Stimulated activated CD4-positive, alpha-beta T cell treated with anti-CD3 and anti-CD28 coated beads, Interleukin-1b, Interleukin-23, amount 100 ng/mL, for 48 hours (primary cell): ENCODE measurements around the gene DAND5.
"Not testable (repeated sequence)": the region's sequence is repeated elsewhere in the genome, so short reads cannot be mapped to it uniquely, and the experiment has no call there.

Source experiments
- DNase-seq: peaks from one replicate; pipeline ENCODE4 v3.0.0-alpha.2; 2020

DAND5 gene

GRCh38 chr19:12967907-12968306 lies 1.5 kb upstream of the DAND5 start:
- DNase-seq, result no peak

DNA sequence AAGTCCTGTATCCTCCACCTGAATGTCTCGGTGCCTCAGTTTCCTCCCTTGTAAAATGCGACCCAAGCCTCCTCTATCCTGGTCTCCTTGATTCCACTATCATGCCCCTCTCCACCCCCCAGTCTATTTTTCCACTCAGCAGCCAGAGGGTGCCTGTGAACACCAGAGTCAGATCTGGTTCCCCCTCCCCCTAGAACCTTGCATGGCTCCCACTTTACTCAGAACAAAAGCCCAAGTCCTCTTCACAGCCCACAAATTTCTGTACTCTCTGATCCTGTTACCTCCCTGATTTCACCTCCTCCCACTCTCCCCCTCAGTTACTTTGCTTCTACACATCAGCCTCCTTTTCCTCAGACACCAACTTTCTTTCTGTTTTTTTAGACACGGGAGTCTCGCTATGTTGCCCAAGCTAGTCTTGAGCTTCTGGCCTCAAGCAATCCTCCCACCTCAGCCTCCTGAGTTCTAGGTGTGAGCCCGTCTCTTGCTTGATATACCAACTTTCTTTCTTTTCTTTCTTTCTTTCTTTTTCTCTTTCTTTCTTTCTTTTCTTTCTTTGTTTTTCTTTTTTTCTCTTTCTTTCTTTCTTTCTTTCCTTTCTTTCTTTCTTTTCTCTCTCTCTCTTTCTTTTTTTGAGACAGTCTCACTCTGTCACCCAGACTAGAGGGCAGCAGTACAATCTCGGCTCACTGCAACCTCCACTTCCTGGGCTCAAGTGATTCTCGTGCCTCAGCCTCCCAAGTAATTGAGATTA lies 869 bp downstream of the DAND5 start:
- DNase-seq, result no peak

- DNase-seq, result no peak
Measured at GRCh38 chr19:12973236-12973635, 3.9 kb downstream of the DAND5 start.

DNA sequence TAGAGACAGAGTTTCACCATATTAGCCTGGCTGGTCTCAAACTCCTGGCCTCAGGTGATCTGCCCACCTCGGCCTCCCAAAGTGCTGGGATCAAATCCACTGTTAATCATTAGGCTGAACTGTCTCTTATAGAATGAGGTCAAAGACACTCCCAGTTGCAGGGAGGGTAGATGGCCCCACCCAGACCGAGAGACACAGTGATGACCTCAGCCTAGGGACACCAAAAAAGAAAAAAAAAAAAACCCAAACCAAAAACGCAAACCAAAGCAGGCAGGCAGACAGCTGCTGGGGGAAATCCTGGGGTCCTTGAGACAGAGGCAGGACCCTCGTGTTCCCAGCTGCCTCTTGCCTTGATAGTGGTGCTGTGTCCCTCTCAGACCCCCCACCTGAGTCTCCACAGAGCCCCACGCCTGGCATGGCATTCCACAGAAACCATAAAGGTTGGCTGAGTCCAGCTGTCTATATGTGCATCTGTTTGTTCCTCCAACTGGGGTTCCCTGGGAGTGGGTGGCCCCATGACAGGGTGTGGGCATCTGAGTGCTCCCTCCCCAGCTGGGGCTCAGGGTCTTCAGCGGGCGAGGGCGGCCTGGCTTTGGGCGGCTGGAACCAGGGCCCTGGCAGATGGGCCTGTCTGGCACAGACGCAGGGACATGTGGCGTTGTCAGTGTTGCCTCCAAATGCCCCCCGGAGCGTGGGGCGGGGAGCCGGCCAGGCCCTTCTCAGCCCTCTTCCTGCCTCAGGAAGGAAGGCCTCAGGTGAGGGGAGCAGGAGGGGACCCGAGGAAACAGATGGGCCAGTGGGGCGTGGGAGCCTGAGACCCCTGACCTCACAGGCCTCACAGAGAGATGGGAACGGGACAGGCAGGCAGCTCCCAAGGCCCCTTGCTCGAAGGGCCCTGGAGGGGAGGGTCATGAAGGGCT lies 5.2 kb downstream of the DAND5 start:
- DNase-seq, result no peak

DNA sequence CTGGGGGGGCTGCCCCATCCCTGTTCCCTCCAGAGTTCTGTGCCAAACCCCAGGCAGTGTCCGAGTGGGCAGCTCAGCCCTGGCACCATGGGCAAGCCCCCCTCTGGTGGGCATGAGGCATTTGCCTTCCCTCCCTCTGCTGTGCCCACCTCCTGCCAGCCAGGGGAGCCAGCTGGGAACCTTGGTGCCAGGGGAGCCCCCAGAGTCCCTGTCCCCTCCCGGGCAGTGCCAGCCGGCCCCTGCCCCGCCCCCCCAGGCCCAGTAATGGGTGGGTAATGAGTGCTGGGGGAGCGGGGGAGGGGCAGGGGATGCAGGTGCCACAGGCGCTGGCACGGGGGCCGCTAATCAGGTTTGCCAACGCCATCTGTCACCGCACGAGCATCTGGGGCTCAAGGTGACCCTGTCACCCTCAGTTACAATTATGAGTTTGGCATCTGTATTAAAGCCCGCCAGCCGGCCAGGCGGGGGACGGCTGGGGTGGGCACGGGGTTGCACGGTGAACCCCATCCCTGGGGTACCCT lies 5.9 kb downstream of the DAND5 start:
- DNase-seq, result no peak

- DNase-seq, result not testable (repeated sequence)
Measured at GRCh38 chr19:12976109-12976508, 6.7 kb downstream of the DAND5 start.

GRCh38 chr19:12979974-12980373 lies 10.6 kb downstream of the DAND5 start:
- no peak for DNase-seq

DNA sequence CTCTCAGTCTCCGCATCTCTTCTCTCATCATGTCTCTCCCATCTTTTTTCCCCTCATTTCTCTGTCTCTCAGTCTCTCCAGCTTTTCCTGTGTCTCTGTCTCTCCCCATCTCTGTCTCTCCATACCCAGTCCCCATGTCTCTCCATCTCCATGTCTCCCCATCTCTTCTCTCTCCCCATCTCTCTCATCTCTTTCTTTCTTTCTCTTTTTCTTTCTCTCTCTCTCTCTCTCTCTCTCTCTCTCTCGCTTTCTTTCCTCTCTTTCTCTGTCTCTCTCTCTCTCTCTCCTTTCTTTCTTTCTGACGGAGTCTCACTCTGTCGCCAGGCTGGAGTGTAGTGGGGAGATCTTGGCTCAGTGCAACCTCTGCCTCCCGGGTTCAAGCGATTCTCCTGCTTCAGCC lies 13.3 kb downstream of the DAND5 start:
- DNase-seq, result no peak

DNA sequence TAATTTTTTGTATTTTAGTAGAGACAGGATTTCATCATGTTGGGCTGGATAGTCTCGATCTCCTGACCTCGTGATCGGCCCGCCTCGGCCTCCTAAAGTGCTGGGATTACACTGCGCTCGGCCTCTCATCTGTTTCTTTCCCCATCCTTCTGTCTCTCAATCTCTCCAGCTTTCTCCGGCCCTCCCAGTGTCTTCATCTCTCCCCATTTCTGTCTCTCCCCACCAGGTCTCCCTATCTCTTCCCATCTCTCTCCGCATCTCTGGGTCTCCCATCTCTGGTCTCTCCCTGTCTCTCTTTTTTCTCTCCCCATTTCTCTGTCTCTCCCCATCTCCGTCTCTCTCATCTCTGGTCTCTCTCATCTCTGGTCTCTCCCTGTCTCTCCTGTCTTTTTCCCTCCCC lies 13.7 kb downstream of the DAND5 start:
- DNase-seq, result no peak

GRCh38 chr19:12983542-12984142 lies 14.3 kb downstream of the DAND5 start:
- peak; percentile 78 for DNase-seq

DNA sequence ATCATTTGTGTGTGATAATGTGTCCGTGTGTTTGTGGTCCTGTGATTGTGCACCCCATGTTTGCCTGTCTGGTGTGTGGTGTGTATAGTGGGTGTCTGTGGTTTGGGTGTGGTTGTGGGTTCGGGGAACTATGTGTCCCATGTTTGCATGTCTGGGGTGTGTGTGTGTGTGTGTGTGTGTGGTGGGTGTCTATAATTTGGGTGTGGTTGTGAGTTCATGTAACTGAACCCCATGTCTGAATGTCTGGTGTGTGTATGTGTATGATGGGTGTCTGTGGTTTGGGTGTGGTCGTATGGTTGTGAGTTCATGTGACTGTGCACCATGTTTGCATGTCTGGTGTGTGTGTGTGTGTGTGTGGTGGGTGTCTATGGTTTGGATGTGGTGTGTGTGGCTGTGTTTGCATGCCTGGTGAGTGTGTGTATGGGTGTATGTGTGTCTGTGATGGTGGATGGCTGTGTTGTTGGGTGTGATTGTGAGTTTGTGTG lies 14.8 kb downstream of the DAND5 start:
- no peak for DNase-seq

DNA sequence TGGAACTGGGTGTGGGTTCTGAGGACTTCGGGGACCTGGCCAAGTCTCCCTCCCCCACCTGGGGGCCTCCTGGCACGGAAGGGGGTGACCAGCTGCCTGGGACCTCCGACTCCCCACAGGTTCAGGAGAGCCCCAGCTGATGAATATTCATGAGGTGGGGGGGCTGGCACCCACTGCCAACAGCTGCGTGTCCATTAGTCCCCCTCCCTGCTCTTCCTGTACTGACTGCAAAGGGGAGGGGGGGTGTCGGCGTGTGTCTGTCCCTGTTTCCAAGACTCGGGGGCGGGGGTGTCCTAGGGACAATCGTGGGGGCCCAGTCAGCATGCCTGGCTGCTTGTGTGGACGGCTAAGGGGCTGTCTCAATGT lies 15.3 kb downstream of the DAND5 start:
- no peak for DNase-seq

- no peak for DNase-seq
Measured at GRCh38 chr19:12985049-12985776, 15.8 kb downstream of the DAND5 start.

DNA sequence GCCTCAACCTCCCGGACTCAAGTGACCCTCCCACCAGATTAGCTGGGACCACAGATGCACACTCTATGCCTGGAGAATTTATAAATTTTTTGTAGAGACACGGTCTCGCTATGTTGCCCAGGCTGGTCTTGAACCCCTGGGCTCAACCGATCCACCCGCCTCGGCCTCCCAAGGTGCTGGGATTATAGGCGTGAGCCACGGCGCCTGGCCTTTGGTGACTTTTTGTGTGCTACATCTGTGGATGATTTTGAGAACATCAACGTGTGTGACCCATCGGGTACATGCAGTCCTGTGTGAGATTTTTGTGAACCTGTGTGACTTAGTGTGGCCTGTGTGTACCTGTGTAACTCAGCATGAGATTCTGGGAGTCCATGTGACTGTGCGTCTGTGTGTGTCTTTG lies 17.4 kb downstream of the DAND5 start:
- no peak for DNase-seq

DNA sequence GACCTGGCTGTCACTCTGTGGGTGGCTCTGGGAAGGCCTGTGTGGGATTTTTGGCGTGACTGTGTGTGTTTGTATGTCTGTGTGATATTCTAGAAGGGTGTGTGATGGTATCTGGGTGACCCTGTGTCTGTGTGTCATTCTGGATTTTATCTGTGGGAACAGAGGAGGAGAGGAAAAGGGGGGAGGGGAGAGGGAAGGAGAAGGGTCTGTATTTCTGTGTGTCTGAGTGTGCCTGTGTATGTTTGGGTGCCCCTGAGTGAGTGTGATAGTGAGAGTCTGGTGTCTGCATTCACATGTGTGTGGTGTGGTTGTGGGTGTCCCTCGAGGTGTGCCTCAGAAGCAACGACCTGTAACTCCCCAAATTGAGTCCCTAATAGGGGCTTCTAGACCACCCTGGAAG lies 17.8 kb downstream of the DAND5 start:
- no peak for DNase-seq

GRCh38 chr19:12987781-12988180 lies 18.4 kb downstream of the DAND5 start:
- DNase-seq, result no peak

DNA sequence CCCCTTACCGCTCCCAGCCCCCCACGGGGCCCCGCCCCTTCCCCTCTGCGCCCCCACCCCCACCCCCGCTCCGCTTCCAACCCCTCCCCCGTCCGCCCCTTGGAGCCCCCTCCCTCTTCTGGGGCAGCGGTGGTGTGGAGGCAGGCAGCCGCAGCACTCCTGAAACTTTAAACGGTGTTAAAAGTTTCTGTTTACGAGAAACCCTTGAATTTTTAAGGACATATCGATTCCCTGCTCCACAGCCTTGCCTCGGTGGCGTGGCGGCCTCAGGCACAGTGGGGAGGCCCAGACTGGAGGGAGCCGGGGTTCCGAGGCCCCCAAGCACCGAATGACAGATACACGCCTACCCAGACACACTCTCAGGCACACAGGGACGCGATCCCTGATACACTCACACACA lies 21.1 kb downstream of the DAND5 start:
- DNase-seq, result no peak

- DNase-seq, result no peak
Measured at GRCh38 chr19:12990853-12991252, 21.5 kb downstream of the DAND5 start.

- no peak for DNase-seq
Measured at GRCh38 chr19:12991296-12991695, 21.9 kb downstream of the DAND5 start.

DNA sequence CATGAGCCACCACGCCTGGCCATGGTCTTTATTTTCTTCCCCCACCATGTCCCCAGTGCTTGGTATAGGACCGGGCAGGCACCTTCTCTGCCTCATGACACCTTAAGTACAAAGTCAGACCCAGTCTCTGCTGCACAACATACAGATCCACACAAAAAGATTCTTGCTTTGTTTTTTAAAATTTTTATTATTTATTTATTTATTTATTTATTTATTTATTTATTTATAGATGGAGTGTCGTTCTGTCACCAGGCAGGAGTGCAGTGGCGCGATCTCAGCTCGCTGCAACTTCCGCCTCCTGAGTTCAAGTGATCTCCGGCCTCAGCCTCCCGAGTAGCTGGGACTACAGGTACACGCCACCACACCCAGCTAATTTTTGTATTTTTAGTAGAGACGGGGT lies 23.4 kb downstream of the DAND5 start:
- no peak for DNase-seq

DNA sequence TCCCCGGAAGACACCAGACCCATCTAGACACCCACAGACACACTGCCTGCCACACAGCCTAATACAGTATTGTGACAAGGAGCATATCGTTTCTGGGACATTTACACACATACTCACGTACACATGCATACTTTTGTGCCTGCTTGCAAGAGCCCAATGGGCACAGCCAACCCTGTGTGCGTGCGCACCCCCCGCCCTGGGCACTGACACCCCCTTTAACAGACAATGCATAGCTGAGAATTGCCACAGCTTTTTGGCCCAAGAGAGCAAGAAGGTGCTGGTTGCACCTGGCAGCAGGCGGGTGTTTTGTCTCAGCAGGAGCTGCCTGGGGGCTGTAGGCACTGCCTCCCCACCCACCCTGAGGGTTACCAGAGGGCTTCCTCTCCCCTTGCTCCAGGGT lies 24.2 kb downstream of the DAND5 start:
- DNase-seq, result no peak

- peak; percentile 45 for DNase-seq
Measured at GRCh38 chr19:12994701-12995595, 25.6 kb downstream of the DAND5 start, which contains the start of gene NFIX. Gene NFIX, plus strand, starts transcription at chr19:12995475. Its CDS starts 363 bp downstream, at chr19:12995838.
